ENCODE measurements around the gene DPT.

- TF ChIP-seq EZH2 (IDR thresholded peaks at IDR 0.05) (no peak), POLR2AphosphoS5 (IDR thresholded peaks at IDR 0.05; ENCODE audit: borderline replicate concordance, low read depth, low read length) (no peak), FOXP2 (optimal IDR thresholded peaks at IDR 0.05; ENCODE audit: control extremely low read depth, extremely low read length, insufficient read depth) (no peak)
Measured at GRCh38 chr1:168729405-168729802, 398 bp upstream of the DPT start.

Data from SK-N-MC (cell line).